ENCODE results near the gene PSMC3IP. TPM values are rescaled to one million over a fixed set of nuclear protein-coding genes. Genes with fewer than 3 reads are reported as not detected.

Gene PSMC3IP
- total and polyA plus RNA-seq, 2 experiments from 2014 or later = 18.5 to 29.5 TPM

DNA sequence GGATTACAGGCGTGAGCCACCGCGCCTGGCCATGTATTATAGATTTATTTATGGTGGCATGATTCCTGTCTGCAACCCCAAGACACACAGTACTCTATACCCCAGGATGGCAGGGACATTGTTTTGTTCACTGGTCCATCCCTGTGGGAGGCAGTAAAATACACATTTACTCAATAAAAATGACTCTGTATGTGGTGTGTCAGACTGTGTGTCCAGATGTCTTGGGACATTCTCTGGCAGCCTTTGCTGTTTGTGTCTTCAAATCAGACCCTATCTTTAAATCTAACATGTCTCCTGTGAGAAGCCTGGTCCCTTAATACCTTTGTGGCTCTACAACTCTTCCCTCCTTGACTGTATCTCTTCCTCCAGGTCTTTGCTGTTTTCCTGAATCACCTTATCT, 17.3 kb downstream of the PSMC3IP start:
- no peak for DNase-seq (ENCODE audit: low spot score)

More for the DNA sequence above, 17.3 kb downstream of the PSMC3IP start:
- H2AFZ ChIP-seq = no peak overlapping the region
- H3K4me3 ChIP-seq = no peak overlapping the region
- no peak overlapping the region for H3K4me2 ChIP-seq
- no peaks in the 10 kb centered on the region for H4K20me1 ChIP-seq (replicated peaks; ENCODE audit: insufficient read depth)
- no peak for ATAC-seq
- H3K4me1 ChIP-seq (ENCODE audit: insufficient read depth) = peaks cover 13% of the 10 kb centered on the region; the same call in 1 of the 2 replicates
- no peaks in the 10 kb centered on the region for H3K27me3 ChIP-seq (ENCODE audit: insufficient read depth)
- H3K79me2 ChIP-seq (replicated peaks; ENCODE audit: insufficient read depth) = peaks cover 17% of the 10 kb centered on the region
- Mint-ChIP-seq H3K27me3 (ENCODE audit: insufficient read depth, low read depth, poor library complexity) (peaks cover 13% of the 10 kb centered on the region), H3K27ac (no peak overlapping the region), H3K36me3 (ENCODE audit: low read depth) (peaks cover 20% of the 10 kb centered on the region; the same call in 2 of the 3 replicates), H3K4me1 (peaks cover 24% of the 10 kb centered on the region), H3K4me3 (peak overlapping the region; percentile 23; the same call in 1 of the 3 replicates), H3K9me3 (no peaks in the 10 kb centered on the region)
- H3K36me3 ChIP-seq (ENCODE audit: insufficient read depth) = no peaks in the 10 kb centered on the region
- peaks cover 11% of the 10 kb centered on the region; the same call in 1 of the 2 replicates for H3F3A ChIP-seq (replicated peaks; ENCODE audit: low read depth)
- no peak overlapping the region for H3K27ac ChIP-seq (ENCODE audit: low read depth)
- no peak for TF ChIP-seq ZNF114 (CRISPR knock-in tag; IDR thresholded peaks at IDR 0.05)
- TF ChIP-seq, protein P1, sequence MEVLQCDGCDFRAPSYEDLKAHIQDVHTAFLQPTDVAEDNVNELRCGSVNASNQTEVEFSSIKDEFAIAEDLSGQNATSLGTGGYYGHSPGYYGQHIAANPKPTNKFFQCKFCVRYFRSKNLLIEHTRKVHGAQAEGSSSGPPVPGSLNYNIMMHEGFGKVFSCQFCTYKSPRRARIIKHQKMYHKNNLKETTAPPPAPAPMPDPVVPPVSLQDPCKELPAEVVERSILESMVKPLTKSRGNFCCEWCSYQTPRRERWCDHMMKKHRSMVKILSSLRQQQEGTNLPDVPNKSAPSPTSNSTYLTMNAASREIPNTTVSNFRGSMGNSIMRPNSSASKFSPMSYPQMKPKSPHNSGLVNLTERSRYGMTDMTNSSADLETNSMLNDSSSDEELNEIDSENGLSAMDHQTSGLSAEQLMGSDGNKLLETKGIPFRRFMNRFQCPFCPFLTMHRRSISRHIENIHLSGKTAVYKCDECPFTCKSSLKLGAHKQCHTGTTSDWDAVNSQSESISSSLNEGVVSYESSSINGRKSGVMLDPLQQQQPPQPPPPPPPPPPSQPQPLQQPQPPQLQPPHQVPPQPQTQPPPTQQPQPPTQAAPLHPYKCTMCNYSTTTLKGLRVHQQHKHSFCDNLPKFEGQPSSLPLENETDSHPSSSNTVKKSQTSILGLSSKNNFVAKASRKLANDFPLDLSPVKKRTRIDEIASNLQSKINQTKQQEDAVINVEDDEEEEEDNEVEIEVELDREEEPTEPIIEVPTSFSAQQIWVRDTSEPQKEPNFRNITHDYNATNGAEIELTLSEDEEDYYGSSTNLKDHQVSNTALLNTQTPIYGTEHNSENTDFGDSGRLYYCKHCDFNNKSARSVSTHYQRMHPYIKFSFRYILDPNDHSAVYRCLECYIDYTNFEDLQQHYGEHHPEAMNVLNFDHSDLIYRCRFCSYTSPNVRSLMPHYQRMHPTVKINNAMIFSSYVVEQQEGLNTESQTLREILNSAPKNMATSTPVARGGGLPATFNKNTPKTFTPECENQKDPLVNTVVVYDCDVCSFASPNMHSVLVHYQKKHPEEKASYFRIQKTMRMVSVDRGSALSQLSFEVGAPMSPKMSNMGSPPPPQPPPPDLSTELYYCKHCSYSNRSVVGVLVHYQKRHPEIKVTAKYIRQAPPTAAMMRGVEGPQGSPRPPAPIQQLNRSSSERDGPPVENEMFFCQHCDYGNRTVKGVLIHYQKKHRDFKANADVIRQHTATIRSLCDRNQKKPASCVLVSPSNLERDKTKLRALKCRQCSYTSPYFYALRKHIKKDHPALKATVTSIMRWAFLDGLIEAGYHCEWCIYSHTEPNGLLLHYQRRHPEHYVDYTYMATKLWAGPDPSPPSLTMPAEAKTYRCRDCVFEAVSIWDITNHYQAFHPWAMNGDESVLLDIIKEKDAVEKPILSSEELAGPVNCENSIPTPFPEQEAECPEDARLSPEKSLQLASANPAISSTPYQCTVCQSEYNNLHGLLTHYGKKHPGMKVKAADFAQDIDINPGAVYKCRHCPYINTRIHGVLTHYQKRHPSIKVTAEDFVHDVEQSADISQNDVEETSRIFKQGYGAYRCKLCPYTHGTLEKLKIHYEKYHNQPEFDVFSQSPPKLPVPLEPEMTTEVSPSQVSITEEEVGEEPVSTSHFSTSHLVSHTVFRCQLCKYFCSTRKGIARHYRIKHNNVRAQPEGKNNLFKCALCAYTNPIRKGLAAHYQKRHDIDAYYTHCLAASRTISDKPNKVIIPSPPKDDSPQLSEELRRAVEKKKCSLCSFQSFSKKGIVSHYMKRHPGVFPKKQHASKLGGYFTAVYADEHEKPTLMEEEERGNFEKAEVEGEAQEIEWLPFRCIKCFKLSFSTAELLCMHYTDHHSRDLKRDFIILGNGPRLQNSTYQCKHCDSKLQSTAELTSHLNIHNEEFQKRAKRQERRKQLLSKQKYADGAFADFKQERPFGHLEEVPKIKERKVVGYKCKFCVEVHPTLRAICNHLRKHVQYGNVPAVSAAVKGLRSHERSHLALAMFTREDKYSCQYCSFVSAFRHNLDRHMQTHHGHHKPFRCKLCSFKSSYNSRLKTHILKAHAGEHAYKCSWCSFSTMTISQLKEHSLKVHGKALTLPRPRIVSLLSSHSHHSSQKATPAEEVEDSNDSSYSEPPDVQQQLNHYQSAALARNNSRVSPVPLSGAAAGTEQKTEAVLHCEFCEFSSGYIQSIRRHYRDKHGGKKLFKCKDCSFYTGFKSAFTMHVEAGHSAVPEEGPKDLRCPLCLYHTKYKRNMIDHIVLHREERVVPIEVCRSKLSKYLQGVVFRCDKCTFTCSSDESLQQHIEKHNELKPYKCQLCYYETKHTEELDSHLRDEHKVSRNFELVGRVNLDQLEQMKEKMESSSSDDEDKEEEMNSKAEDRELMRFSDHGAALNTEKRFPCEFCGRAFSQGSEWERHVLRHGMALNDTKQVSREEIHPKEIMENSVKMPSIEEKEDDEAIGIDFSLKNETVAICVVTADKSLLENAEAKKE (CRISPR knock-in tag; IDR thresholded peaks at IDR 0.05) = no peak
- TF ChIP-seq CREB1 (CRISPR knock-in tag; IDR thresholded peaks at IDR 0.05; ENCODE audit: low read depth) = no peak
- no peak for TF ChIP-seq POLR2AphosphoS5 (IDR thresholded peaks at IDR 0.05; ENCODE audit: low read depth)
- TF ChIP-seq STAT1 (IDR thresholded peaks at IDR 0.05; ENCODE audit: unreplicated experiment) = no peak
- TF ChIP-seq, protein P2, sequence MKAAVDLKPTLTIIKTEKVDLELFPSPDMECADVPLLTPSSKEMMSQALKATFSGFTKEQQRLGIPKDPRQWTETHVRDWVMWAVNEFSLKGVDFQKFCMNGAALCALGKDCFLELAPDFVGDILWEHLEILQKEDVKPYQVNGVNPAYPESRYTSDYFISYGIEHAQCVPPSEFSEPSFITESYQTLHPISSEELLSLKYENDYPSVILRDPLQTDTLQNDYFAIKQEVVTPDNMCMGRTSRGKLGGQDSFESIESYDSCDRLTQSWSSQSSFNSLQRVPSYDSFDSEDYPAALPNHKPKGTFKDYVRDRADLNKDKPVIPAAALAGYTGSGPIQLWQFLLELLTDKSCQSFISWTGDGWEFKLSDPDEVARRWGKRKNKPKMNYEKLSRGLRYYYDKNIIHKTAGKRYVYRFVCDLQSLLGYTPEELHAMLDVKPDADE (IDR thresholded peaks at IDR 0.05) = no peak
- TF ChIP-seq NANOG (IDR thresholded peaks at IDR 0.05; ENCODE audit: borderline replicate concordance) = no peak
- no peak for TF ChIP-seq ZNF331 (CRISPR knock-in tag; IDR thresholded peaks at IDR 0.05; ENCODE audit: low read depth)
- TF ChIP-seq, protein P3, sequence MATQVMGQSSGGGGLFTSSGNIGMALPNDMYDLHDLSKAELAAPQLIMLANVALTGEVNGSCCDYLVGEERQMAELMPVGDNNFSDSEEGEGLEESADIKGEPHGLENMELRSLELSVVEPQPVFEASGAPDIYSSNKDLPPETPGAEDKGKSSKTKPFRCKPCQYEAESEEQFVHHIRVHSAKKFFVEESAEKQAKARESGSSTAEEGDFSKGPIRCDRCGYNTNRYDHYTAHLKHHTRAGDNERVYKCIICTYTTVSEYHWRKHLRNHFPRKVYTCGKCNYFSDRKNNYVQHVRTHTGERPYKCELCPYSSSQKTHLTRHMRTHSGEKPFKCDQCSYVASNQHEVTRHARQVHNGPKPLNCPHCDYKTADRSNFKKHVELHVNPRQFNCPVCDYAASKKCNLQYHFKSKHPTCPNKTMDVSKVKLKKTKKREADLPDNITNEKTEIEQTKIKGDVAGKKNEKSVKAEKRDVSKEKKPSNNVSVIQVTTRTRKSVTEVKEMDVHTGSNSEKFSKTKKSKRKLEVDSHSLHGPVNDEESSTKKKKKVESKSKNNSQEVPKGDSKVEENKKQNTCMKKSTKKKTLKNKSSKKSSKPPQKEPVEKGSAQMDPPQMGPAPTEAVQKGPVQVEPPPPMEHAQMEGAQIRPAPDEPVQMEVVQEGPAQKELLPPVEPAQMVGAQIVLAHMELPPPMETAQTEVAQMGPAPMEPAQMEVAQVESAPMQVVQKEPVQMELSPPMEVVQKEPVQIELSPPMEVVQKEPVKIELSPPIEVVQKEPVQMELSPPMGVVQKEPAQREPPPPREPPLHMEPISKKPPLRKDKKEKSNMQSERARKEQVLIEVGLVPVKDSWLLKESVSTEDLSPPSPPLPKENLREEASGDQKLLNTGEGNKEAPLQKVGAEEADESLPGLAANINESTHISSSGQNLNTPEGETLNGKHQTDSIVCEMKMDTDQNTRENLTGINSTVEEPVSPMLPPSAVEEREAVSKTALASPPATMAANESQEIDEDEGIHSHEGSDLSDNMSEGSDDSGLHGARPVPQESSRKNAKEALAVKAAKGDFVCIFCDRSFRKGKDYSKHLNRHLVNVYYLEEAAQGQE (IDR thresholded peaks at IDR 0.05; ENCODE audit: unreplicated experiment) = no peak
- no peak for TF ChIP-seq JUNB (IDR thresholded peaks at IDR 0.05; ENCODE audit: unreplicated experiment)
- TF ChIP-seq CTCF (conservative IDR thresholded peaks at IDR 0.05; ENCODE audit: low read depth in 2 of 2) = no peak
- no peak for TF ChIP-seq EZH2phosphoT487 (IDR thresholded peaks at IDR 0.05; ENCODE audit: unreplicated experiment)
- no peak for TF ChIP-seq EZH2 (IDR thresholded peaks at IDR 0.05; ENCODE audit: low read depth, unreplicated experiment)
- H3K9me2 ChIP-seq (ENCODE audit: insufficient read depth) = no peaks in the 10 kb centered on the region
